Spinal cord (tissue), 10 donors: ENCODE results near the gene USF1. TPM values are rescaled to one million over a fixed set of nuclear protein-coding genes. Genes with fewer than 3 reads are reported as not detected.

Experiments used
- DNase-seq, 6 donors: peaks; one replicate each; pipeline versions ENCODE4 v3.0.0 to v3.0.0-alpha.2; 2013 to 2015; ENCODE audit warnings: low spot score in 6 of 6, low read depth in 4 of 6
- H3K27ac ChIP-seq: one replicate; pipeline ENCODE4 v1.5.1; 2013; ENCODE audit warnings: low read depth, low read length, control low read depth
- H3K27me3 ChIP-seq: one replicate; pipeline ENCODE4 v1.6.1; 2013; ENCODE audit warnings: low read length; ENCODE audit not compliant: control insufficient read depth, insufficient read depth
- H3K36me3 ChIP-seq: one replicate; pipeline ENCODE4 v1.6.1; 2013; ENCODE audit warnings: low read length; ENCODE audit not compliant: control insufficient read depth, insufficient read depth
- H3K4me1 ChIP-seq: one replicate; pipeline ENCODE4 v1.6.1; 2013; ENCODE audit warnings: low read length; ENCODE audit not compliant: control insufficient read depth, insufficient read depth
- H3K4me3 ChIP-seq: one replicate; pipeline ENCODE4 v1.5.1; 2013; ENCODE audit warnings: low read depth, low read length, control low read depth
- H3K9me3 ChIP-seq: one replicate; pipeline ENCODE4 v1.6.1; 2013; ENCODE audit warnings: low read length; ENCODE audit not compliant: control insufficient read depth, insufficient read depth
- WGBS: methylation state at CpG from one replicate; pipeline ENCODE4 v1.1.5; 2013; ENCODE audit warnings: missing lambda C conversion rate; ENCODE audit not compliant: insufficient coverage; 5-methylcytosine and 5-hydroxymethylcytosine counted together
- long read RNA-seq, 4 donors: transcript quantifications; one replicate each; lab custom pipeline, GENCODE V29; 2026
- polyA plus RNA-seq, 2 donors: library from polyadenylated mRNA; unstranded; fragments of 120-200 nt; gene quantifications; one replicate each; pipeline ENCODE4 v1.2.1, GENCODE V29; 2013; ENCODE audit not compliant: insufficient read length in 2 of 2
- total RNA-seq, 2 donors: library from RNA; depleted of rRNA in 1 of 2; stranded (reverse); fragments of 120-200 nt in 1 of 2; fragments of >200 nt in 1 of 2; gene quantifications; one replicate each; pipeline versions ENCODE4 v1.2.3 to v1.2.4, GENCODE V29; 2013 to 2014
- donor health status: healthy.

Gene USF1, protein sequence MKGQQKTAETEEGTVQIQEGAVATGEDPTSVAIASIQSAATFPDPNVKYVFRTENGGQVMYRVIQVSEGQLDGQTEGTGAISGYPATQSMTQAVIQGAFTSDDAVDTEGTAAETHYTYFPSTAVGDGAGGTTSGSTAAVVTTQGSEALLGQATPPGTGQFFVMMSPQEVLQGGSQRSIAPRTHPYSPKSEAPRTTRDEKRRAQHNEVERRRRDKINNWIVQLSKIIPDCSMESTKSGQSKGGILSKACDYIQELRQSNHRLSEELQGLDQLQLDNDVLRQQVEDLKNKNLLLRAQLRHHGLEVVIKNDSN
- total RNA-seq (10 to 100 TPM; 67.1 to 81.6 TPM), polyA plus RNA-seq (10 to 100 TPM; 84.8 to 93.7 TPM)
- long read RNA-seq, donor 1, transcript USF1-205 (11 exons, 1,092 nt) = minor isoform, 6 of 28 reads
- long read RNA-seq, donor 1, transcript USF1-203 (11 exons, 1,807 nt) = major isoform, 13 of 28 reads
- long read RNA-seq, donor 1, partial matches to known transcripts = 0 of 28 reads
- long read RNA-seq, donor 1, other reads (novel, unspliced or antisense) = 5 of 28 reads
- long read RNA-seq, donor 2, partial matches to known transcripts = 0 of 7 reads
- long read RNA-seq, donor 2, other reads (novel, unspliced or antisense) = 0 of 7 reads
- long read RNA-seq, donor 3, partial matches to known transcripts = 0 of 7 reads
- long read RNA-seq, donor 3, other reads (novel, unspliced or antisense) = 0 of 7 reads
- long read RNA-seq, donor 4, partial matches to known transcripts = 0 of 11 reads
- long read RNA-seq, donor 4, other reads (novel, unspliced or antisense) = 0 of 11 reads

DNA sequence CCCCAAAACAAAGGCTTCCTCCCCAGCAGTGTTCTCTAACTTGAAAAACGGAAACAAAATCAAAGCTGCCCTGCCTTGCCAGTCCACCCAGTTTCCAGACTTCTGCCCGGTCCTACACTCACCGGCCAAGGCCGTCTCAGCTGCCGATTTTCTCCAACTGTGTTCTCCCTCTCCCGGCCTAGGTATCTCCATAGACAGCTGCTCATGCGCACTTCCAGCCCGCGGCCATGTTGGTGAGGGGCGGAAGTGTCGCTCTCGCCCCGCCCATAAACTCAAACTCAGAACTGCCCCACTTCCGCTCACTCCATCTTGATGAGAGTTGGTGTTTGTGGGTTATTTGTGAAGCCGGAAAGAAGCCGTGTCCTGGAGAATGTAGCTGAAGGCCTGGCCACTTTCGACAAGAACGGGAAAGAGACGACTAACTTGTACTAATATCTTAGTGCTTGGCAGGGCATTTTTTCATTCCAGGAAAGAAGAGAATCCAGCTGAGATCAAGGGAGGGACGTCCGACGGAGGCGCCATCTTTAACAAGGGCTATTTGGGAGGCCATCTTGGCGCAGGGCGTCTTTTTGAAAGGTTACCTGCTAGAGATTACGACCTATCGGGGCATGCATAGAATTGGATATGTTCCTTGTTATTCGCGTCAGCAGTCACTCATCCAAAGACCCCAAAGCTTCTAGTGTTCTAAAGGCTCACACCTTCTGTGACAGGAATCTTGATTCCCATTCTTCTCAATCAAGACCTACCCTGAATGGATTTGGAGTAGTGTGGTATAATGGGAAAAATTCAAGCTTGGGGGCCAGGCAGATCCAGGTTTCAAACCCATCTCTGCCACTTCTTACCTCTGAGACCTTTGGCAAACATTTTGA, at the start of gene USF1:
USF1 (minus strand) TSS at position 242 of the 869 bp plus-strand sequence. CDS start 2,702 bp downstream, outside the sequence.
- H3K36me3 ChIP-seq = peaks cover 19% of the 10 kb centered on the region
- peaks cover 2% of the 10 kb centered on the region for H3K9me3 ChIP-seq
- H3K27me3 ChIP-seq = no peaks in the 10 kb centered on the region
- DNase-seq = peak; percentile 94 to 99 (median 98)
- peak within 1 kb of the TSS; percentile 77 for H3K4me3 ChIP-seq
- peaks cover 8% of the 10 kb centered on the region for H3K4me1 ChIP-seq
- peak within 1 kb of the TSS; percentile 95 for H3K27ac ChIP-seq
- 0% methylated on average over 15 of the region's 29 CpGs for WGBS

DNA sequence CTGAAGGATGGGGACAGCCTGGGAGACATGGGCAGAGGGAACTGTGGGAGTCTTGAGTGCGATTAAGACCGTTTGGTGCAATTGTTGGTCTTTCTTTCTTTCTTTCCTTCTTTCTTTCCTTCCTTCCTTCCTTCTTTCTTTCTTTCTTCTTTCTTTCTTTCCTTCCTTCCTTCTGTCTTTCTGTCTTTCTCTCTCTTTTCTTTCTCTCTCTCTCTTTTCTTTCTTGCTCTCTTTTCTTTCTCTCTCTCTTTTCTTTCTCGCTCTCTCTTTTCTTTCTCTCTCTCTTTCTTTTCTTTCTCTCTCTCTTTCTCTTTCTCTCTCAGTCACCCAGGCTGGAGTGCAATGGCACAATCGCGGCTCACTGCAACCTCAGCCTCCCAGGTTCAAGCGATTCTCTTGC, 49.5 kb upstream of the USF1 start:
- Histone ChIP-seq H3K36me3 (no peaks in the 10 kb centered on the region), H3K27me3 (peaks cover 2% of the 10 kb centered on the region), H3K4me1 (peaks cover 17% of the 10 kb centered on the region), H3K4me3 (no peak overlapping the region), H3K27ac (no peak overlapping the region), H3K9me3 (no peaks in the 10 kb centered on the region)
- no peak for DNase-seq
- 87% methylated on average over 6 of the region's 6 CpGs for WGBS

DNA sequence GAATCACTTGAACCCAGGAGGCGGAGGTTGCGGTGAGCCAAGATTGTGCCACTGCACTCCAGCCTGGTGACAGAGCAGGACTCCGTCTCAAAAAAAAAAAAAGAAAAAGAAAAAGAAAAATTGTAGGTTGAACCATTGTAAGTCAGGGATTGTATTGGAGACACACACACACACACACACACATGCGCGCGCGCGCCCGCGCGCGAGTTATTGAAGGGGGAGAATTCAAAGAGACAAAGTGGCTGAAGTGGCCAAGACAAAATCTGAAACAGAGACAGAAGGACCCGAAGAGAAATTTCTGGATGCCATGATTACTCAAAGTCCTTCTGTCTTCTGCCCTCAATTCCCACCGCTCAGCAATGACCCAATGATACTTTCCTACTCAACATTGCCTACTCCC, 48.7 kb upstream of the USF1 start:
- Histone ChIP-seq H3K9me3 (no peaks in the 10 kb centered on the region), H3K36me3 (no peaks in the 10 kb centered on the region), H3K27me3 (peaks cover 2% of the 10 kb centered on the region), H3K27ac (no peak overlapping the region), H3K4me1 (peaks cover 16% of the 10 kb centered on the region), H3K4me3 (no peak overlapping the region)
- DNase-seq = no peak
- WGBS = 95% methylated on average over 2 of the region's 14 CpGs

DNA sequence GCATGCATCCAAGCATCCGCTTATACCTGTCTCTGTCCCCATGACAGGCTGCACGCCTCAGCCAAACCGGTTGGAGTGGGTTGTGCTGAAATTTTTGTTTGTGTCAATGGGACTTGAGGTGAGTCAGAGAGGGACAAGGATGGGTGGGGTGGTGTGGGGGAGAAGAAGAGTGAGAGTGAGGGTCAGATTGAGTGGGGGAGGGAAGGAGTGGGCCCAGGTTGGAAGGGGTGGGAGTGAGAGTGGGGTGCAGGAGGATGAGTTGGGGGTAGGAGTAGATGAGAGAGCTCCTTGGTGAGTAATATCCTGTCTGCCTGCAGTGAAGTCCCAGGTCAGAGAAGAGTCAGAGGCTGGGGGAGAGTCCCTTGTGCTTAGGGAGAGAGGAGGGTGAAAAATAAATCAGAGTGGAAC, 46.8 kb upstream of the USF1 start:
- Histone ChIP-seq H3K4me1 (peaks cover 2% of the 10 kb centered on the region), H3K27me3 (peaks cover 5% of the 10 kb centered on the region), H3K27ac (no peak overlapping the region), H3K9me3 (no peaks in the 10 kb centered on the region), H3K4me3 (no peak overlapping the region), H3K36me3 (no peaks in the 10 kb centered on the region)
- DNase-seq = no peak
- WGBS = 91% methylated on average over 3 of the region's 3 CpGs

DNA sequence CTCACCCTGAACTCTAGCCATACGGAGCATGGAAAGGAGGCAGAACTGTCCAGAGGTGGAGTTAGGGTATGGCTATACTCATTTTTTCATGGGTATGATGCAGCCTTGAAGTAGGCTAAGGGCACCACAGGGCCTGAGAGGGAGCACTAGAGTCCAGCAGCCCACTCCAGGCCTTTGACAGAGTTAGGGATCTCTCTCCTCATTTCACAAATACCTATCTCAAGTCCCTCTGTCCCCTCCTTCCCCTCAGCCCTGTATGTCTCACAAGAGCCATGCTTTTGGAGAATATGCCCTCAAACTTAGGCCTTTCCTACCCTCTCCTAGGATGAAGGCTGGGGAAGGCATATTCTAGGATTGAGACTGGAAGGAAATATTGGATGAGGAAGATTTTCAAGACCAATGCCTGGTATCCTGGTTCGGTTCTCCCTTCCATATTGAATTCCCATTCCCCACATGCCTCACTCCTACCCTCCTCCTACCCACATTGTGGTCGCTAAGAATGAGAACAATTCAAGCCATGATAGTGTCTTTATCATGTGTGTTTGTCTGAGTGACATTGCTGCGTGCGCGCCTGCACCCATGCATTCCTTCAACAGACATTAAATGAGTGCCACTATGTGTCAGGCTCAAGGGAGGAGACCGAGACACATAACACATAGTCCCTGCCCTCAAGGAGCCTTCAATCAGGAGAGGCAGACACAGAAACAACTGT, 46.2 kb upstream of the USF1 start:
- Histone ChIP-seq H3K9me3 (no peaks in the 10 kb centered on the region), H3K4me3 (no peak overlapping the region), H3K27ac (no peak overlapping the region), H3K27me3 (peaks cover 5% of the 10 kb centered on the region), H3K4me1 (no peaks in the 10 kb centered on the region), H3K36me3 (no peaks in the 10 kb centered on the region)
- WGBS = 100% methylated on average over 1 of the region's 7 CpGs
- no peak for DNase-seq

DNA sequence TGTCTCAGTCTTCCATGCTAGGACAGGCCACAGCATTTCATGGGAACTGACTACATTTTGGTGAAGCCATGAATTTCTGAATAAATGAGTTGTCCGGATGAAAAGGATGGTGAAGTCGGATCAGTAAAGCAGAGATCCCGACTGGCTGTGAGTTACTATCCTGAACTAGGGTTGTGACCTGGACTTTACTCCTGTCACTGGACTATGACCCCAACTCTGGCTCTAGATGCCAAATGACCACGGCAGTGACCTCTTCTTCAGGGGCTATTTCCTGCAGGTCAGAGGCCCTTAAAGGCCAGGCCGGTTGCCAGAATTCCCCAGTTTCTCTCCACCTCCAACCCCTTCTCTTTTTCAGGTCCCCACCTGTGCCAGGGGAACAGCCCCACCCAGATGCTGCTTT, 45.3 kb upstream of the USF1 start:
- WGBS = 86% methylated on average over 4 of the region's 5 CpGs
- Histone ChIP-seq H3K9me3 (no peaks in the 10 kb centered on the region), H3K4me3 (no peak overlapping the region), H3K36me3 (no peaks in the 10 kb centered on the region), H3K27ac (no peak overlapping the region), H3K27me3 (peaks cover 5% of the 10 kb centered on the region), H3K4me1 (no peaks in the 10 kb centered on the region)
- DNase-seq = no peak

DNA sequence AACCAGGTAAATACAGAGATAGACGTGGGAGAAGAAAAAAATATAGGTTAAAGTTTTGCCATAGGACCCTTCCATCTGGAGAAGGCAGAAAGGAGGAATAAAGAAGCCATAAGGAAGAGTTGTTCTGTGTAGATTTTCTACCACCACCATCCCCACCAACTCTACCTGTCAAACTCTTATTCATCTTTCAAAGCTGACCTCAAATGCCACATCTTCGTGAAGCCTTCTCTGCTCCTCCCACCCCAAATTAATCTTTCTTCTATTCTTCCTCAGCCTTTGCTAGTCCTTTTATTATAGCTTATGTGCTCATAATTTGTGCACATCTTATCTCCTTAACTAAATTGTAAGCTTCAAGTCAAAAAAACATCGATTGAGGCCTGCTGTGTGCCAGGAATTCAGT, 44.8 kb upstream of the USF1 start:
- H3K4me1 ChIP-seq = no peaks in the 10 kb centered on the region
- no peak for DNase-seq
- no peak overlapping the region for H3K27ac ChIP-seq
- no peaks in the 10 kb centered on the region for H3K9me3 ChIP-seq
- no peaks in the 10 kb centered on the region for H3K36me3 ChIP-seq
- peaks cover 5% of the 10 kb centered on the region for H3K27me3 ChIP-seq
- H3K4me3 ChIP-seq = no peak overlapping the region
- WGBS = 89% methylated on average over 2 of the region's 3 CpGs

DNA sequence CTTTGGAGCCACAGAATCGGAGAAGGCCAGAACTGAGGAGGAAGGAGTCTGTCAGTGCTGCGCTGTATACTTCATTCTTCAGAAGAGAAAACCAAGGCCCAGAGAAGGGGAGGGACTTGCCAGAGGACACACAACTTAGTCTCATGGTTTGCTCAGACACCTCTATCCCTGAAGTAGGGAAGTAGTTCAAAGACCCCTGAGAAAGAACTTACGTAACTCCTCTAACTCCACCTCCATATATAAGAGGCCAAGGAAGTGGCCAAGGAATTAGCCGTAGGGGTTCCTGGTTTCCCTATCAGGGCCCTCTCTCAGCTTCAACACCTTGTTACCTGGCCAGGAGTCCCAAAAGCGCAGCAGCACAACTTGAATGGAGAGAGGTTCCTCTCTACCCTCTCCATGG, 44.2 kb upstream of the USF1 start:
- no peaks in the 10 kb centered on the region for H3K9me3 ChIP-seq
- H3K27ac ChIP-seq = no peak overlapping the region
- H3K4me3 ChIP-seq = no peak overlapping the region
- no peaks in the 10 kb centered on the region for H3K36me3 ChIP-seq
- H3K4me1 ChIP-seq = no peaks in the 10 kb centered on the region
- DNase-seq = no peak
- WGBS = 100% methylated on average over 3 of the region's 5 CpGs
- H3K27me3 ChIP-seq = peaks cover 5% of the 10 kb centered on the region
